Bone marrow (tissue), 2 donors: ENCODE data around the gene FAM50A.
A peak's percentile ranks its signal among the peaks of the same experiment; 100 is the strongest.
"Not testable (repeated sequence)": the region's sequence is repeated elsewhere in the genome, so short reads cannot be mapped to it uniquely, and the experiment has no call there.

Source experiments
- DNase-seq, 2 donors: peaks; one replicate each; lab custom pipeline; 2025; lab: John Stamatoyannopoulos, UW

The FAM50A gene

GRCh38 chrX:154485150-154486051, 41.5 kb downstream of the FAM50A start:
- no peak for DNase-seq

- DNase-seq: peak in 1 of 2 donors; percentile 10
Measured at GRCh38 chrX:154486052-154486395, 42.1 kb downstream of the FAM50A start.

GRCh38 chrX:154486396-154487207, 42.7 kb downstream of the FAM50A start, which contains the start of gene UBL4A:
Gene UBL4A (minus strand): TSS chrX:154486615. CDS start chrX:154486584, 31 bp downstream.
- DNase-seq: peak in 1 of 2 donors; percentile 10

GRCh38 chrX:154487518-154488290, 43.8 kb downstream of the FAM50A start:
- no peak for DNase-seq

- DNase-seq: no peak
Measured at GRCh38 chrX:154488336-154489075, 44.6 kb downstream of the FAM50A start.

GRCh38 chrX:154489182-154489581, 45.2 kb downstream of the FAM50A start:
- DNase-seq: no peak

- peak in 1 of 2 donors; percentile 22 for DNase-seq
Measured at GRCh38 chrX:154490021-154490413, 46.1 kb downstream of the FAM50A start.

GRCh38 chrX:154490414-154491083, 46.6 kb downstream of the FAM50A start, which contains the start of gene SLC10A3:
Gene SLC10A3 (minus strand): TSS chrX:154490629. CDS start chrX:154488940, 1,689 bp downstream.
- DNase-seq: peak; percentile 61 to 67

- DNase-seq: no peak
Measured at GRCh38 chrX:154494715-154495114, 50.8 kb downstream of the FAM50A start.

GRCh38 chrX:154495472-154495922, 51.6 kb downstream of the FAM50A start:
- no peak for DNase-seq

GRCh38 chrX:154496591-154497137, 52.7 kb downstream of the FAM50A start:
- not testable (repeated sequence) for DNase-seq
